ENCODE results near the gene GATD1. TPM values are rescaled to one million over a fixed set of nuclear protein-coding genes. Genes with fewer than 3 reads are reported as not detected.

The GATD1 gene
- polyA plus RNA-seq, 3 donors from 2014 or later, result 5.8 to 9.7 (median 6.7) TPM

DNA sequence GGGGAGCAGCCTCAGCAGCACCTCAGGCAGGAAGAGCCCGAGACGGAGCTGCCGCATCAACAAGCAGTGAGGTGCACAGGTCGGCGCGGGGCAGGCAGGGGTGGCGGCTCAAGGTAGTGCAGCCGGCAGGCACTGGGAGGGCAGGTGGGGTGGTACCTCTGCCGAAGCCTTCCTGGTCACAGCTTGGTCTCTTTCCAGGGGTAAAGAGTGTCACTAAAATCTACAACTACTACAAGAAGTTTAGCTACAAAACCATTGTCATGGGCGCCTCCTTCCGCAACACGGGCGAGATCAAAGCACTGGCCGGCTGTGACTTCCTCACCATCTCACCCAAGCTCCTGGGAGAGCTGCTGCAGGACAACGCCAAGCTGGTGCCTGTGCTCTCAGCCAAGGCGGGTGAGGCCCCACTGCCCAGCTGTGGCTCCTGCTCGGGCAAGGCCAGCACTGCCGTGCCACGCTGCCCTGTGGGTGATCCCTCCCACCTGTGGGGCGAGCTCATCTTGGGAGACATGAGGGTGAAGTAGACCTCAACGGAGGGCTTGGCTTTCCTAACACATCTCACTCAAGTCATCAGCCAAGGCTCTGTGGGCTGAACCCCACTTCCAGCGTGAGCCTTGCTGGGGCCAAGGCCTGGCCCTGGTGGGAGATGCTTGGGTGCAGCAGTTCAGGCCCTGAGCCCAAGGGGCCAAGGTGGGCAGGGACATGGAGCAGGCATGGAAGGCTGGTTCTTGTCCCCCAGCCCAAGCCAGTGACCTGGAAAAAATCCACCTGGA, 13.6 kb downstream of the GATD1 start:
- no peak for DNase-seq
- H3K9me3 Mint-ChIP-seq, result no peaks in the 10 kb centered on the region
- peaks cover 0 to 6% (median 0%) of the 10 kb centered on the region in 3 donors for H3K36me3 Mint-ChIP-seq
- peaks cover 0 to 2% (median 0%) of the 10 kb centered on the region in 3 donors for H3K27me3 Mint-ChIP-seq (ENCODE audit: low read depth in 3 of 3)
- no peak overlapping the region for H3K27ac Mint-ChIP-seq
- no peak overlapping the region for H3K4me3 Mint-ChIP-seq
- no peaks in the 10 kb centered on the region for H3K4me1 Mint-ChIP-seq

DNA sequence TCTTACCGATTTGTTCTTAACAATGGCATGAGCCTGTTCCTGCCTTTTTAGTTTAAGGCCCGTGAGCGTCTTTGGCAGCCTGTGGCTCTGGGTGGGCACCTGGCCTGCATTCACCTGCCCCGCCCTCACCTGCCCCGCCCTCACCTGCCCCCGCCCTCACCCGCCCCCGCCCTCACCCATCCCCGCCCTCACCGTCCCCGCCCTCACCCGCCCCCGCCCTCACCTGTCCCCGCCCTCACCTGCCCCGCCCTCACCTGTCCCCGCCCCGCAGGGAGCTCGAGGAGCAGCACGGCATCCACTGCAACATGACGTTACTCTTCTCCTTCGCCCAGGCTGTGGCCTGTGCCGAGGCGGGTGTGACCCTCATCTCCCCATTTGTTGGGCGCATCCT, 14.2 kb downstream of the GATD1 start:
- peaks cover 0 to under 1% (median 0%) of the 10 kb centered on the region in 3 donors for H3K27me3 Mint-ChIP-seq (ENCODE audit: low read depth in 3 of 3)
- H3K4me3 Mint-ChIP-seq, result no peak overlapping the region
- H3K9me3 Mint-ChIP-seq, result no peaks in the 10 kb centered on the region
- DNase-seq, result no peak
- no peak overlapping the region for H3K27ac Mint-ChIP-seq
- H3K36me3 Mint-ChIP-seq, result peaks cover 0 to 6% (median 0%) of the 10 kb centered on the region in 3 donors
- no peaks in the 10 kb centered on the region for H3K4me1 Mint-ChIP-seq

DNA sequence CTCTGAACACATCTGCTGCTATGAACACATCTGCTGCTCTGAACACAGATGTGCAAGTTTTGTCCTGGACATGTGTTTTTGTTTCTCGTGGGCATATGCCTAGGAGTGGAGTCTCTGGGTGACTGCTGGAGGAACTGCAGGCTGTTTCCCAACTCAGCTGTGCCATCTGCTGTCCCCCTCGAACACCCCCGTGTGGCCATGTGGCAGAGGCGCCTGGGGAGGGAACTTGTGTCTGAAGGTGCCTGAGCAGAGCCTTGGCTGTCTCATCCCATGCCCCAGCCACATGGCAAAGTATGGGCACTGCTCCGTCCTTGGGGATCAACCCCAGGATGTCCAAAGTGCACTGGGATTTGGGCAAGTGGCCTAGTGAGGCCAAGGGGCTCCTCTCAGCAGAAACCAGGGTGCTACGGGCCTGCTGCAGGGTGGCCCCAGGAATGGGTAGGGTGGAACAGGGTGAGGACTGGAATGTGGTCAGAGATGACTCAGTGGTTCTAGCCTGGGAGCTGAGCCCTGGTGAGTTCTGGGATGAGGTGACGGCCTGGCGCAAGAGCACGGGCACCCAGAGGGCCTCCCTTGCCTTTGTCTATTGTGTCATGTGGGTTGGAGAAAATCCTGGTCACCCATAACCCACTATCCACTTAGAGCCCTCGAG, 14.7 kb downstream of the GATD1 start:
- Mint-ChIP-seq H3K4me3 (no peak overlapping the region), H3K27ac (peak overlapping the region in 1 of 6 donors; percentile 75), H3K4me1 (no peaks in the 10 kb centered on the region), H3K36me3 (peaks cover 0 to 6% (median 2%) of the 10 kb centered on the region in 3 donors), H3K9me3 (no peaks in the 10 kb centered on the region), H3K27me3 (ENCODE audit: low read depth in 3 of 3) (no peaks in the 10 kb centered on the region)
- peak in 1 of 3 donors; percentile 5 for DNase-seq

DNA sequence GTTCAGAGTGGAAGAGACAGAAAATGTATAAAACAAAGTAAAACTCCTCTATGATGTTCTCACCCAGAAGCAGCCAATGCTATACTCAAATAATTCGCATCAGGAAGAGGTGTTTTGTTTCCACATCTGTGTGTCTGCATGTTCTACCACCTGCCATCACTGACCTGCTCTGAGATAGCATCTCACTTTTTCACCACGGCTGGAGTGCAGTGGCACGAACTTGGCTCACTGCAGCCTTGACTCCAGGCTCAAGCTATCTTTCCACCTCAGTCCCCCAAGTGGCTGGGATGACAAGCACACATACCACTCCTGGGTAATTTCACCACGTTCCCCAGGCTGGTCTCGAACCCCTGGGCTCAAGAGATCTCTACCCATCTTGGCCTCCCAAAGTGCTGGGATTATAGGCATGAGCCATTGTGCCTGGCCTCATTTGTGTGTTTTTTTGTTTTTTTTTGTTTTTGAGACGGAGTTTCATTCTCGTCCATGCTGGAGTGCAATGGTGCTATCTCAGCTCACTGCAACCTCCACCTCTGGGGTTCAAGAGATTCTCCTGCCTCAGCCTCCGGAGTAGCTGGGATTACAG, 15.7 kb downstream of the GATD1 start:
- no peak overlapping the region for H3K4me3 Mint-ChIP-seq
- H3K27me3 Mint-ChIP-seq (ENCODE audit: low read depth in 3 of 3), result no peaks in the 10 kb centered on the region
- no peak overlapping the region for H3K27ac Mint-ChIP-seq
- peaks cover 0 to 10% (median 3%) of the 10 kb centered on the region in 3 donors for H3K36me3 Mint-ChIP-seq
- no peak for DNase-seq
- no peaks in the 10 kb centered on the region for H3K4me1 Mint-ChIP-seq
- no peaks in the 10 kb centered on the region for H3K9me3 Mint-ChIP-seq

DNA sequence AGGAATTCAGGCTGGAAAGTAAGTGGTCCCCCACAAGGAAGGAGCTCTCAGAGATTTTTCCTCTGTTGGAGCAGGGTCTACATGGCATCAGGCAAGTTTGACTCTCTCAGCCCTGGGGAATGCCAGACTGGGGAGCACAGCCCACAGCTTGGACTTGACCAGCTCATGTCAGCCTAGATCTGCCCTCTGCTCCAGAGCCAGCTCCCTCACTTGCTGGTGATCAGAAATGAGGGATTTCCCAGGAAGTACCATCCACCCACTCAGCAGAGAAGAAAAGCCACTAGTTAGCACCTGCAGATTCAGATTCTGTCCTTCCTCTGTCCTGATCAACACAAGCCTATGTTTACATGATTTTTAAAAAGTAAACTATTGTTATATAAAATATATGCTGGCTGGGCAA, 17.1 kb downstream of the GATD1 start:
- peaks cover 0 to 14% (median 3%) of the 10 kb centered on the region in 3 donors for H3K36me3 Mint-ChIP-seq
- no peaks in the 10 kb centered on the region for H3K27me3 Mint-ChIP-seq (ENCODE audit: low read depth in 3 of 3)
- H3K4me3 Mint-ChIP-seq, result no peak overlapping the region
- no peak overlapping the region for H3K27ac Mint-ChIP-seq
- no peaks in the 10 kb centered on the region for H3K4me1 Mint-ChIP-seq
- no peak for DNase-seq
- H3K9me3 Mint-ChIP-seq, result no peaks in the 10 kb centered on the region

DNA sequence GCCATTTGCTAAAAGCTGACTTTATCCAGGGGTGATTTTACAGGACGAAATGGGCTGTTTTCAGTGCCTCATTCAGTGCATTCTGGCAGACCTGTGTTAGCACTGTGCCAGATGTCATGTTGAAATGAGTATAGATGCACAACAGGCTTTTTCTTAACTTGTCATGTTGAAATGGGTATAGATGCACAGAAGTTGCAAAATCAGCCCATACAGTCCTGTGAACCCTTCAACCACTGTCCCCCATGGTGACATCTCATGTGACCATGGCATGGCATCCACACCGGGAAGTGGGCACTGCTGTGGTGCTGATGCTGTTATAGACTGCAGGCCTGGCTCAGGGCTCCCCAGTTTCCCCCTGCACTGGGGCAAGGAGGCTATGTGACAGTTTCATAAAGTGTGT, 27.6 kb downstream of the GATD1 start:
- Mint-ChIP-seq H3K4me3 (peak overlapping the region in 3 of 5 donors; percentile 13 to 54 (median 16)), H3K36me3 (no peaks in the 10 kb centered on the region), H3K4me1 (peaks cover 17 to 23% of the 10 kb centered on the region in 2 donors), H3K27me3 (ENCODE audit: low read depth in 3 of 3) (peaks cover 0 to 2% (median 0%) of the 10 kb centered on the region in 3 donors), H3K9me3 (no peaks in the 10 kb centered on the region), H3K27ac (no peak overlapping the region)
- DNase-seq, result no peak

DNA sequence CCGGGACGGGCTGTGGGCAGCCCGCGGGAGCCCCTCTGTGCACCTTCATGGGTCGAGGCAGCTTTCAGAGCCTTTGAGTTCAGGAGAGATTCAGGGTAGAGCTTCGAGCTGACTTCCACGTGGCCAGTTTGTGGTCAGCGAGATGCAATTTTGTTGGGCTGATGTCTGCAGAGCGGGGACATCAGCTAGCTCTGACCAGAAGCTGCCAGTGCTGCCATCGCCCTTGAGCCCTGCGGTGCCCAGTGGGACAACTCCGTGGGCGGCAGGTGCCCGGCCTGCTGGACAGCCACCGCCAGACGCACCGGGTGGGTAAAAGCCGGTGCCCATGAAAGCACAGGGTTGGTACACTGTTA, 29.3 kb downstream of the GATD1 start:
- peak overlapping the region; percentile 76 to 83 (median 80) for H3K4me3 Mint-ChIP-seq

DNA sequence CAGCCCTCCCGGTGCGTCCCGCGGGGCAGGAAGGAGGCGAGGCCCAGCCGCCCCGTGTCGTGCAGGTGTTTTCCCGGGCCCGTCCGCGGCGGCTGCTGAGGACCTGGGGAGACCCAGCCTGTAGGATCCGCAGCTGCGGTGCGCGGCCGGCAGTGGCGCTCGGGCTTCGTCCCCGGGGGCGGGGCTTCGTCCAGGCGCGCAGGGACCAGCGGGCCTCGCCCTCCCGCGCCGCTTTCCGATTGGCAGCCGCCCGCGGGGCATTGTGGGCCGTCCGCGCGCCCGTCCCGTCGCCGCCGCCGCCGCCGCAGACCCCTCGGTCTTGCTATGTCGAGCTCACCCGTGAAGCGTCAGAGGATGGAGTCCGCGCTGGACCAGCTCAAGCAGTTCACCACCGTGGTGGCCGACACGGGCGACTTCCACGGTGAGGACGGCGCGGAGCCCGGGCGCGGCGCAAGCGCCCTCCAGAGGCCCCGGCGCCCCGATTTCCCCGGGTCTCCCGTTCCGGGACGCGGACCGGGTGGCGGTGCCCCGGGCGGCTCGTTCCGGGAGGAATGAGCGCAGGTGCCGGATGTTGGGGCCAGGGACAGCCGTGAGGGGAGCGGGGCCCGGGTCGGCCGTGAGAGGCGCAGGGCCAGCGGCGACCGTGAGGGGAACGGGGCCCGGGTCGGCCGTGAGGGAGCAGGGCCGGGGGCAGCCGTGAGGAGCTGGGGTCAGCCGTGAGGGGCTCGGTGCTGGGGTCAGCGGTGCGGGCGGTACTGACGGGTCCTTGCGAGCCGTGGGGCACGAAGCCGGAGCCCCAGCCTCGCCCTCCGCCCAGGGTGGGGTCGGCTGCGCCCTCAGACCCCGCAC, 29.9 kb downstream of the GATD1 start, which contains the start of gene TALDO1:
Gene TALDO1 (plus strand): TSS at position 307 of the 849 bp plus-strand sequence. CDS start 18 bp downstream, at position 325.
- Mint-ChIP-seq H3K4me3 (peak within 1 kb of the TSS; percentile 82 to 89 (median 83)), H3K27me3 (ENCODE audit: low read depth in 3 of 3) (peaks cover 0 to 2% (median 0%) of the 10 kb centered on the region in 3 donors), H3K4me1 (peaks cover 17 to 23% of the 10 kb centered on the region in 2 donors), H3K27ac (peak within 1 kb of the TSS in 5 of 6 donors; percentile 49 to 83 (median 72)), H3K36me3 (no peaks in the 10 kb centered on the region), H3K9me3 (no peaks in the 10 kb centered on the region)
- DNase-seq, result peak; percentile 80 to 84 (median 81)

More for the DNA sequence above, 29.3 kb downstream of the GATD1 start:
- Mint-ChIP-seq H3K9me3 (no peaks in the 10 kb centered on the region), H3K27ac (peak overlapping the region in 1 of 6 donors; percentile 26), H3K4me1 (peaks cover 17 to 23% of the 10 kb centered on the region in 2 donors), H3K27me3 (ENCODE audit: low read depth in 3 of 3) (peaks cover 0 to 3% (median 0%) of the 10 kb centered on the region in 3 donors), H3K36me3 (no peaks in the 10 kb centered on the region)
- no peak for DNase-seq

DNA sequence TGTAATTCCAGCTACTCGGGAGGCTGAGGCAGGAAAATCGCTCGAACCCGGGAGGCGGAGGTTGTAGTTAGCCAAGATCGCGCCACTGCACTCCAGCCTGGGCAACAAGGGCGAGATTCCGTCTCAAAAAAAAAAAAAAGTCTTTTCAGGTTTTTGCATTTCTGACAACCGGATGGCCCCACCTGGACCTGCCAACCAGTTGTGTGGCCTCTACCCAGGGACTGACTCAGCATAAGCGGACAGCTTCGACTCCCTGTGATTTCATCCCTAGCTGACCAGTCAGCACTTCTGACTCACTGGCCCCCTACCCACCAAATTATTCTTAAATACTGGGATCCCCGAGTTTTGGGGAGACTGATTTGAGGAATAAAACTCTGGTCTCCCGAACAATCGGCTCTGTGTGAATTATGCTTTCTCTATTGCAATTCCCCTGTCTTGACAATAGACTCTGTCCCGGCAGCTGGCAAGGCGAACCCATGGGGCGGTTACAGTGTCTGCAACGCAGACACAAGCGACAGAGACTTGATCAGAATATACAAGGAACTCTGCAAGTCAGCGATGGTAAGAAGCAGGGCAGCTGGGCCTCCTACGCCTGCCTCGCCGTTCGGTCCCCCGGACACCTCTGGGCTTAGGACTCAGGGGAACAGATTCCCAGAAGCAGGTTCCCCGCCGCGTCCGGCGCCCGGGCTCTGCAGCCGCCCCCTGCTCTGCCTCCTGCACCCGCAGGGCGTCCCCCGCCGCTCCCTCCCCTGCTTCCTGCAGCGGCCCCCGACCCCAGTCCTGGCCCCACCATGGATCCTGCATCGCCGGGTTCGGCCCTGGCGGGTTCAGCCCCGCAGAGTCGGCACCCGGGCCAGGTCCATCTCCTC, 30.8 kb downstream of the GATD1 start:
- H3K9me3 Mint-ChIP-seq, result no peaks in the 10 kb centered on the region
- H3K4me3 Mint-ChIP-seq, result peak overlapping the region; percentile 82 to 89 (median 83)
- peaks cover 17 to 23% of the 10 kb centered on the region in 2 donors for H3K4me1 Mint-ChIP-seq
- no peak for DNase-seq
- peak overlapping the region in 5 of 6 donors; percentile 30 to 83 (median 72) for H3K27ac Mint-ChIP-seq
- H3K36me3 Mint-ChIP-seq, result no peaks in the 10 kb centered on the region
- H3K27me3 Mint-ChIP-seq (ENCODE audit: low read depth in 3 of 3), result peaks cover 0 to 1% (median 0%) of the 10 kb centered on the region in 3 donors

DNA sequence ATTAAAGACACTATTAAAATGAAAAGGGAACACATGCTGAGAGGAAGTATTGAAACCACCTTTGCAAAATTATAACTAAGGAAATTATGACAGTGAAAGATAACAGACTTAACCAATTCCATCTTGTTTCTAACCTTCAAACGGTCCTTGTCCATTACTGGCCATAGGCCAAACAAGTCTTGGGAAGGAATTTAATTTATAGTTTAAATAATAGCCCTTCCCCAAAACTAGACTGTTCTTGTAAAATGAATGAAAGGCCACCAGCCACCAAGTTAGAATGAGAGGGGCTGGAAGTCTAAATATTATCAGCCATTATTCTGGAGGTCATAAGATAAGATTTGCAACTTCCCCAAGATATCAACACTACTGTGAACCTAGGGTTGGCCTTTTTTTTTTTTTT, 31.9 kb downstream of the GATD1 start:
- Mint-ChIP-seq H3K36me3 (no peaks in the 10 kb centered on the region), H3K9me3 (no peaks in the 10 kb centered on the region), H3K4me1 (peaks cover 17 to 23% of the 10 kb centered on the region in 2 donors), H3K27me3 (ENCODE audit: low read depth in 3 of 3) (peaks cover 0 to 1% (median 0%) of the 10 kb centered on the region in 3 donors), H3K27ac (no peak overlapping the region), H3K4me3 (peak overlapping the region in 4 of 5 donors; percentile 30 to 51 (median 40))
- DNase-seq, result no peak

DNA sequence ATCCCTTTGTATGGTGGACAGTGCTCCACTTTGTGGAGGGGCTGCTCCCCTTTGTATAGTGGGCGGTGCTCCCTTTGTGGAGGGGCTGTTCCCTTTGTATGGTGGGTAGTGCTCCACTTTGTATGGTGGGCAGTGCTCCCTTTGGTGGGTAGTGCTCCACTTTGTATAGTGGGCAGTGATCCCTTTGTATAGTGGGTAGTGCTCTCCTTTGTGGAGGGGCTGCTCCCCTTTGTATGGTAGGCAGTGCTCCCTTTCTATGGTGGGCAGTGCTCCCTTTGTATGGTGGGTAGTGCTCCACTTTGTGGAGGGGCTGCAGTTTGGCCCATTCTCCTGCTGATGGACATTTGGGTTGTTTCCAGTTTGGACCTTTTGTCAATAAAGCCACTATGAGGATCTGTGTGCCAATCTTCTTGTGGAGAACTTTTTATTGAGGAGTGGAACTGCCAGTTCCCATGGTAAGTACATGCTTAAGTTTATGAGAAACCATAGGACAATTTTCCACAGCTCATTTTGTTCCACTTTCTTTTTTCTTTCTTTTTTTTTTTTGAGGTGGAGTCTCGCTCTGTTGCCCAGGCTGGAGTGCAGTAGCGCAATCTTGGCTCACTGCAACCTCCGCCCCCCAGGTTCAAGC, 34.6 kb downstream of the GATD1 start:
- peaks cover 5 to 7% of the 10 kb centered on the region in 2 donors for H3K4me1 Mint-ChIP-seq

DNA sequence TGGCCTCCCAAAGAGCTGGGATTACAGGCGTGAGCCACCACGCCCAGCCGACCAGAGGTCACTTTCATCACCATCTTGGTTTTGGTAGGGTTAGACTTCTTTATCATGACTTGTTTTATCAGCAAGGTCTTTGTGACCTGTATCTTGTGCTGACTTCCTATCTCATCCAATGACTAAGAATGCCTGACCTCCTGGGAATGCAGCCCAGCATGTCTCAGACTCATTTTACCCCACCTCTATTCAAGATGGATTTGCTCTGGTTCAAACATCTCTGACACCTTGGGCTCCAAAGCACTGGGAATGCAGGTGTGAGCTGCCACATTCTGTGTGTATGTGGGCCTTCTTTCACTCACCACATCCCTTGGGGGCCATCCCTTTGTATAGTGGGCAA, 35.1 kb downstream of the GATD1 start:
- no peak for DNase-seq
- H3K27me3 Mint-ChIP-seq (ENCODE audit: low read depth in 3 of 3), result peaks cover 0 to 2% (median 1%) of the 10 kb centered on the region in 3 donors
- H3K4me3 Mint-ChIP-seq, result no peak overlapping the region
- H3K4me1 Mint-ChIP-seq, result peaks cover 10 to 12% of the 10 kb centered on the region in 2 donors
- H3K27ac Mint-ChIP-seq, result no peak overlapping the region
- no peaks in the 10 kb centered on the region for H3K36me3 Mint-ChIP-seq
- no peaks in the 10 kb centered on the region for H3K9me3 Mint-ChIP-seq

More for the DNA sequence above, 34.6 kb downstream of the GATD1 start:
- H3K4me3 Mint-ChIP-seq, result no peak overlapping the region
- no peak overlapping the region for H3K27ac Mint-ChIP-seq
- DNase-seq, result no peak
- H3K27me3 Mint-ChIP-seq (ENCODE audit: low read depth in 3 of 3), result peaks cover 0 to 2% (median 1%) of the 10 kb centered on the region in 3 donors
- H3K9me3 Mint-ChIP-seq, result no peaks in the 10 kb centered on the region
- no peaks in the 10 kb centered on the region for H3K36me3 Mint-ChIP-seq

Measured in immature natural killer cell (primary cell).